IMR-90 (cell line): ENCODE data around the gene INTS2. TPM values are rescaled to one million over a fixed set of nuclear protein-coding genes. Genes with fewer than 3 reads are reported as not detected.

Experiments
- ATAC-seq: fragments of 200-7000 bp; cut with Tn5 transposase; 2 replicates; pipeline ENCODE4 v1.9.1; 2020; ENCODE audit warnings: low read depth, mild to moderate bottlenecking, moderate library complexity
- BruUV-seq: library from RNA; stranded (reverse); fragments of 400-500 nt; replicated peaks from 2 replicates; lab custom pipeline; 2021; lab: Mats Ljungman, UMichigan
- CTCF ChIA-PET: fragments of 300-600 bp; formaldehyde crosslinking; extraction: SDS; loops from one replicate; lab custom pipeline; 2021; ENCODE audit warnings: antibody characterized with exemption; lab: Yijun Ruan, JAX
- POLR2A ChIA-PET: fragments of 300-600 bp; sonication (Branson Sonifier 250); formaldehyde crosslinking; loops from one replicate; lab custom pipeline; 2022; ENCODE audit warnings: antibody characterized with exemption; ENCODE audit not compliant: unreplicated experiment; lab: Charles Lee
- DNase-seq: peaks from one replicate; pipeline ENCODE4 v3.0.0; 2013
- H2AFZ ChIP-seq: replicated peaks from 2 replicates; pipeline ENCODE3; 2013; ENCODE audit warnings: low read length, mild to moderate bottlenecking; ENCODE audit not compliant: poor library complexity
- H2AK5ac ChIP-seq: 2 replicates; pipeline ENCODE4 v1.6.1; 2013; ENCODE audit warnings: low read depth, low read length, inconsistent platforms
- H2AK9ac ChIP-seq: replicated peaks from 2 replicates; pipeline ENCODE3; 2013; ENCODE audit warnings: mild to moderate bottlenecking, low read depth, low read length, moderate library complexity; ENCODE audit not compliant: poor library complexity
- H2BK120ac ChIP-seq: 2 replicates; pipeline ENCODE4 v1.6.1; 2013; ENCODE audit warnings: low read depth, low read length, inconsistent platforms
- H2BK15ac ChIP-seq: 3 replicates; pipeline ENCODE4 v1.6.1; 2013; ENCODE audit warnings: low read depth, low read length, inconsistent platforms
- H2BK20ac ChIP-seq: 2 replicates; pipeline ENCODE4 v1.6.1; 2013; ENCODE audit warnings: low read depth, mild to moderate bottlenecking, inconsistent platforms, low read length, moderate library complexity
- H2BK5ac ChIP-seq: 2 replicates; pipeline ENCODE4 v1.6.1; 2013; ENCODE audit warnings: mild to moderate bottlenecking, low read depth, low read length, inconsistent platforms; ENCODE audit not compliant: poor library complexity, severe bottlenecking
- H3K14ac ChIP-seq: replicated peaks from 2 replicates; pipeline ENCODE4 v1.6.1; 2013; ENCODE audit warnings: low read depth, low read length, inconsistent platforms
- H3K18ac ChIP-seq: 2 replicates; pipeline ENCODE4 v1.6.1; 2013; ENCODE audit warnings: low read depth, low read length, control low read depth
- H3K23ac ChIP-seq: 2 replicates; pipeline ENCODE4 v1.6.1; 2013; ENCODE audit warnings: low read depth, low read length, inconsistent platforms
- H3K27ac ChIP-seq: 2 replicates; pipeline ENCODE4 v1.5.1; 2013; ENCODE audit warnings: mild to moderate bottlenecking, control low read depth, low read length; ENCODE audit not compliant: insufficient read depth
- H3K27me3 ChIP-seq: 2 replicates; pipeline ENCODE4 v1.6.1; 2013; ENCODE audit warnings: low read length; ENCODE audit not compliant: control insufficient read depth, insufficient read depth
- H3K36me3 ChIP-seq: 2 replicates; pipeline ENCODE4 v1.6.1; 2013; ENCODE audit warnings: low read length, mixed read lengths; ENCODE audit not compliant: control insufficient read depth, insufficient read depth
- H3K4ac ChIP-seq: 2 replicates; pipeline ENCODE4 v1.6.1; 2013; ENCODE audit warnings: low read depth, low read length, inconsistent platforms
- H3K4me1 ChIP-seq: 2 replicates; pipeline ENCODE4 v1.6.1; 2013; ENCODE audit warnings: low read length, mixed read lengths; ENCODE audit not compliant: control insufficient read depth, insufficient read depth
- H3K4me2 ChIP-seq: 2 replicates; pipeline ENCODE4 v1.6.1; 2013; ENCODE audit warnings: low read depth, mild to moderate bottlenecking, control low read depth, low read length, moderate library complexity
- H3K4me3 ChIP-seq: 2 replicates; pipeline ENCODE4 v1.5.1; 2013; ENCODE audit warnings: low read depth, mild to moderate bottlenecking, control low read depth, low read length, moderate library complexity; ENCODE audit not compliant: insufficient read depth
- H3K56ac ChIP-seq: 2 replicates; pipeline ENCODE4 v1.6.1; 2013; ENCODE audit warnings: low read length, inconsistent platforms; ENCODE audit not compliant: insufficient read depth; ENCODE audit errors: extremely low read depth
- H3K79me1 ChIP-seq, 2 experiments: 2 replicates each; pipeline ENCODE4 v1.6.1; 2013; ENCODE audit warnings: low read length in 2 of 2, inconsistent platforms in 1 of 2, low read depth in 1 of 2
- H3K9ac ChIP-seq: 2 replicates; pipeline ENCODE4 v1.6.1; 2013; ENCODE audit warnings: low read depth, low read length, control low read depth
- H3K9me1 ChIP-seq: 2 replicates; pipeline ENCODE4 v1.6.1; 2013; ENCODE audit warnings: low read length, inconsistent platforms; ENCODE audit not compliant: insufficient read depth
- H3K9me3 ChIP-seq: 2 replicates; pipeline ENCODE4 v1.6.1; 2013; ENCODE audit warnings: low read length; ENCODE audit not compliant: control insufficient read depth, insufficient read depth
- H4K20me1 ChIP-seq: 2 replicates; pipeline ENCODE4 v1.6.1; 2013; ENCODE audit warnings: low read length, inconsistent platforms; ENCODE audit not compliant: insufficient read depth
- H4K5ac ChIP-seq: 2 replicates; pipeline ENCODE4 v1.6.1; 2013; ENCODE audit warnings: mild to moderate bottlenecking, low read depth, low read length, control low read depth
- H4K8ac ChIP-seq, 2 experiments: 2 replicates each; pipeline ENCODE4 v1.6.1; 2013; ENCODE audit warnings: low read depth in 2 of 2, low read length in 2 of 2, control low read depth in 1 of 2, inconsistent platforms in 1 of 2
- H4K91ac ChIP-seq: 2 replicates; pipeline ENCODE4 v1.6.1; 2013; ENCODE audit warnings: low read depth, low read length, inconsistent platforms; ENCODE audit not compliant: insufficient read depth
- POLR2A ChIP-seq: IDR thresholded peaks from 2 replicates; pipeline ENCODE4 v1.6.1; 2012; ENCODE audit warnings: mild to moderate bottlenecking, low read depth, low read length
- WGBS, 2 experiments: methylation state at CpG; one replicate each; pipeline versions ENCODE4 v1.1.5 to v1.1.7; 2013; ENCODE audit warnings: missing lambda C conversion rate in 2 of 2; ENCODE audit not compliant: insufficient read length in 1 of 2; ENCODE audit errors: extremely low coverage in 2 of 2; 5-methylcytosine and 5-hydroxymethylcytosine counted together
- dilution Hi-C: fragments of 300-500 bp; cut with HindIII; formaldehyde crosslinking; loops from one replicate; pipeline ENCODE4 v1.14.3; 2018; ENCODE audit warnings: low sequenced_read_pairs; ENCODE audit not compliant: unreplicated experiment
- in situ Hi-C: fragments of 300-500 bp; cut with MboI; formaldehyde crosslinking; loops from 3 replicates; pipeline ENCODE4 v1.14.3; 2019; ENCODE audit warnings: low sequenced_read_pairs, inconsistent platforms, mixed read lengths
- intact Hi-C: fragments of 100-400 bp; cut with micrococcal nuclease; formaldehyde crosslinking; loops from 2 replicates; pipeline ENCODE4 v1.10.0; 2022
- polyA plus RNA-seq, 3 experiments: library from polyadenylated mRNA; depleted of rRNA; stranded (reverse); fragments of >200 nt; gene quantifications; 2 replicates each; pipeline ENCODE4 v1.2.3, GENCODE V29; 2012; ENCODE audit warnings: low replicate concordance in 1 of 3
- total RNA-seq: library from RNA; depleted of rRNA; stranded (reverse); fragments of >200 nt; gene quantifications from 2 replicates; pipeline ENCODE4 v1.2.3, GENCODE V29; 2012

Gene INTS2
- total and polyA plus RNA-seq, 2 of the 4 experiments (the other 2 are of a cell fraction), result 4.0 to 17.4 TPM

GRCh38 chr17:61897548-61898180 lies 30.1 kb downstream of the INTS2 start:
- no peak for TF ChIP-seq POLR2A
- dilution Hi-C loops, result no loop called here
- Histone ChIP-seq H3K9me3 (no peaks in the 10 kb centered on the region), H4K91ac (no peak overlapping the region), H3K23ac (no peak overlapping the region), H2BK20ac (no peak overlapping the region), H3K36me3 (peaks cover 9% of the 10 kb centered on the region; the same call in 1 of the 2 replicates), H3K56ac (no peak overlapping the region), H3K9ac (no peak overlapping the region), H3K4me2 (no peak overlapping the region), H2AK5ac (no peak overlapping the region), H3K14ac (no peak overlapping the region), H3K18ac (no peak overlapping the region), H4K20me1 (no peaks in the 10 kb centered on the region), H2BK5ac (no peak overlapping the region), H3K4me1 (no peaks in the 10 kb centered on the region), H3K4ac (no peak overlapping the region), H4K5ac (no peak overlapping the region), H3K27me3 (no peaks in the 10 kb centered on the region), H2BK120ac (no peak overlapping the region), H2AK9ac (no peak overlapping the region), H2BK15ac (no peak overlapping the region), H3K4me3 (no peak overlapping the region), H3K9me1 (0 out of 2 replicates have a peak, but pooled peaks cover 3% of the 10 kb centered on the region), H3K79me1 (no peaks in the 10 kb centered on the region), H3K27ac (no peak overlapping the region), H2AFZ (no peak overlapping the region), H4K8ac (no peak overlapping the region)
- BruUV-seq, result no TSS peak
- ChIA-PET CTCF (interaction anchor here (0.9 kb wide), 1 partner anchor 30 kb away, joined by 5 read pairs; no protein-coding TSS in a partner anchor), POLR2A (no interaction called here)
- intact Hi-C loops, result no loop called here
- 100% methylated on average over 1 of the region's 2 CpGs; no CpG with 5 or more reads in 1 of the 2 experiments for WGBS, 2 experiments
- in situ Hi-C loops, result no loop called here
- no peak for DNase-seq
- ATAC-seq, result no peak
